AG10803 (cell line): ENCODE data around the gene TBX1.
A peak's percentile ranks its signal among the peaks of the same experiment; 100 is the strongest.
"Not testable (repeated sequence)": the region's sequence is repeated elsewhere in the genome, so short reads cannot be mapped to it uniquely, and the experiment has no call there.

Source experiments
- DNase-seq: peaks from one replicate; pipeline ENCODE4 v3.0.0; 2010; ENCODE audit warnings: low read depth
- H3K4me3 ChIP-seq: 2 replicates; pipeline ENCODE4 v1.5.1; 2011; ENCODE audit warnings: mild to moderate bottlenecking, low read length, control low read depth
- TF ChIP-seq, protein P1 (sequence below): conservative IDR thresholded peaks from 2 replicates; pipeline ENCODE4 v1.5.1; 2011; ENCODE audit warnings: mild to moderate bottlenecking, low read length, control low read depth, inconsistent platforms

The TBX1 gene

GRCh38 chr22:19776433-19777031 lies 16.0 kb downstream of the TBX1 start:
- peak; percentile 52 for DNase-seq
- TF ChIP-seq, protein P1, sequence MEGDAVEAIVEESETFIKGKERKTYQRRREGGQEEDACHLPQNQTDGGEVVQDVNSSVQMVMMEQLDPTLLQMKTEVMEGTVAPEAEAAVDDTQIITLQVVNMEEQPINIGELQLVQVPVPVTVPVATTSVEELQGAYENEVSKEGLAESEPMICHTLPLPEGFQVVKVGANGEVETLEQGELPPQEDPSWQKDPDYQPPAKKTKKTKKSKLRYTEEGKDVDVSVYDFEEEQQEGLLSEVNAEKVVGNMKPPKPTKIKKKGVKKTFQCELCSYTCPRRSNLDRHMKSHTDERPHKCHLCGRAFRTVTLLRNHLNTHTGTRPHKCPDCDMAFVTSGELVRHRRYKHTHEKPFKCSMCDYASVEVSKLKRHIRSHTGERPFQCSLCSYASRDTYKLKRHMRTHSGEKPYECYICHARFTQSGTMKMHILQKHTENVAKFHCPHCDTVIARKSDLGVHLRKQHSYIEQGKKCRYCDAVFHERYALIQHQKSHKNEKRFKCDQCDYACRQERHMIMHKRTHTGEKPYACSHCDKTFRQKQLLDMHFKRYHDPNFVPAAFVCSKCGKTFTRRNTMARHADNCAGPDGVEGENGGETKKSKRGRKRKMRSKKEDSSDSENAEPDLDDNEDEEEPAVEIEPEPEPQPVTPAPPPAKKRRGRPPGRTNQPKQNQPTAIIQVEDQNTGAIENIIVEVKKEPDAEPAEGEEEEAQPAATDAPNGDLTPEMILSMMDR = no peak
- H3K4me3 ChIP-seq = no peak overlapping the region

DNA sequence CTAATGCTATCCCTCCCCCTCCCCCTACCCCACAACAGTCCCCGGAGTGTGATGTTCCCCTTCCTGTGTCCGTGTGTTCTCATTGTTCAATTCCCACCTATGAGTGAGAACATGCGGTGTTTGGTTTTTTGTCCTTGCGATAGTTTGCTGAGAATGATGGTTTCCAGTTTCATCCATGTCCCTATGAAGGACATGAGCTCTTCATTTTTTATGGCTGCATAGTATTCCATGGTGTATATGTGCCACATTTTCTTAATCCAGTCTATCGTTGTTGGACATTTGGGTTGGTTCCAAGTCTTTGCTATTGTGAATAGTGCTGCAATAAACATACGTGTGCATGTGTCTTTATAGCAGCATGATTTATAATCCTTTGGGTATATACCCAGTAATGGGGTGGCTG lies 16.6 kb downstream of the TBX1 start:
- not testable (repeated sequence) for H3K4me3 ChIP-seq, DNase-seq

DNA sequence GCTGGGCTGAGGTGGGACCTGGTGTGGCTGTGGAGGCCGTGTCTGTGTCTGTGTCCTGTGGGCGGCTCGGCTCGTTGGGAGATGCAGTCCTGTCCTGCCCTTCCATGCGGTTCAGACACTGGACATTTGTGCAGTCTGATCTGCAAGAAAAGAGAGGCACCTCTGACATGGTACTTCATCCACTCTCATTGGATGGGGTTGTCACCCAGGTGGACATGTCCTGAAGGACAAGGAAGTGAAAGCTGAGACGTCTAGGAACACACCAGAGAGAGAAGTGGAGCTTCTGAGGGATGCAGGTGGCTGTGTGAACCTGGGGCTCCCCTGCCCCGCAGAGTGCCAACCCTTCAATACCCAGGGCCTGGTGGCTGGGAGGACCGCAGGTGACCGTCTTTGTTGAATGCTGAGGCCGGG lies 18.4 kb downstream of the TBX1 start:
- TF ChIP-seq, protein P1 = no peak
- no peak for DNase-seq
- H3K4me3 ChIP-seq = no peak overlapping the region

DNA sequence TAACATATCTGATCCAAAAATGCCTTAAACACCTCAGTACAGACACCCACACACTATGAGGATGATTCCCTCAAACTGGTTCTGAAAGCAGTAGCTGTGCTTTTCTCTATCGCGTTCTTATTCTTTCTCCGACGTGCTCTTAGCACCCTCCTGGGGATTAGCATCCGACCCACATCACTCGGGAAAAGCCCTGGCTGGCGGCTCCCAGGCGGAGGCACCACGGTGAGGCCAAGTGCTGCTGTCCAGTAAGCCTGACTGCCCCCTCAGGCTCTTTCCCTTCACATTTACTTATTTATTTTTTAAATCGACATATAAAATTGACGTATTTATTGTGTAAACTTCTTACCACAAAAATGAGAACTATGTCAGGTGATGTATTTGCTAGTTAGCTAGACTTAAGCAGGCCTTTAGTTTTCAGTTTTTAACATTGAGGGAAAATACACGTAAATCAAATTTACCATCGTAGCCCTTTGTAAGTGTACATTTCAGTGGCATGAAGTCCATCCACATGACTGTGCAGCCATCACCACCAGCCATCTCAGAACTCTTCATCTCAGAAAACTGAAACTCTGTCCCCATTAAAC lies 19.2 kb downstream of the TBX1 start:
- TF ChIP-seq, protein P1 = no peak
- no peak overlapping the region for H3K4me3 ChIP-seq
- DNase-seq = no peak

- TF ChIP-seq, protein P1 = no peak
- no peak for DNase-seq
- H3K4me3 ChIP-seq = no peak overlapping the region
Observed at GRCh38 chr22:19782533-19782932, 22.0 kb downstream of the TBX1 start.

- TF ChIP-seq, protein P1 = no peak
- no peak overlapping the region for H3K4me3 ChIP-seq
- DNase-seq = no peak
Observed at GRCh38 chr22:19783586-19784383, 23.2 kb downstream of the TBX1 start.

DNA sequence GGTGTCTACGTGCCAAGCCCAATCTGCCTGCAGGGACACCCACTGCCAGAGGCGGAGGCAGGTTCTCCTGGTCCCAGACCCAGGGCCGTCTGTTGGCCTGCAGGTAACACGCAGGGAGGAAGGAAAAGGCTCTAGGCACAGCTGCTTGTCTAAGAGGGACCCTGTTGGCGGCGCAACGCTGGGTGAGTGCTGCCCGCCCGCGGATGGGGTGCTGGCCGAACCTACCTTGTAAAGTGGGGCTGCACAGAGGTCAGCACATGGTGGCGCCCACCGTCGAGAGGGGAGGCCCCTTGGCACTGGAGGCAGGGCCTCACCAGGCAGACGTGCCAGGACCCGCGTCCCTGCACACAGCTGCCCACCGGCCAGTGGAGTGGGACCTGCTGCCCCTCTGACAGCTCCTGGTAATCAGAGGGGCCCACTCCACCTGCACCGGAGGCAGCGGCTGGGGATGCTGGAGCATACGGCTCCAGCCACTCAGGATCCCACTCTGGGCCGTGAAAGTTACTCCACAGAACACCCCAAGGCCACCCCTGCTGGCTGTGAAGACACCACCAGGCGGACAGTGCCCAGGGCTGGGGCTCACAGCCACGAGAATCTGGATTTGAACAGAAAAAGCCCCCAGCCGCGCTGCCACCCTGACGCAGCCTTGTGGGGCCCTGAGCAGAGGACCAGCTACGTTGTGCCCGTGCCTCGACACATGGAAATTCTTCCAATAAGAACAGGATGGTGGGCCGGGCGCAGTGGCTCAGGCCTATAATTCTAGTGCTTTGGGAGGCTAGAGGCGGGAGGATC lies 24.0 kb downstream of the TBX1 start:
- H3K4me3 ChIP-seq = no peak overlapping the region
- DNase-seq = no peak
- TF ChIP-seq, protein P1 = no peak
